T-cell (primary cell): ENCODE results near the gene RIPOR1. TPM values are rescaled to one million over a fixed set of nuclear protein-coding genes. Genes with fewer than 3 reads are reported as not detected.

Experiments used
- ATAC-seq, 4 experiments: fragments of 200-7000 bp in 3 of 4; fragments of 150-1000 bp in 1 of 4; cut with Tn5 transposase; replicated peaks in 1 of 4; 1 replicate in 3 of 4; 2 replicates in 1 of 4; pipeline ENCODE4 v1.10.0; 2021; ENCODE audit warnings: moderate library complexity in 3 of 4, mild to moderate bottlenecking in 2 of 4, moderate number of reproducible peaks in 1 of 4
- CTCF ChIA-PET, 2 donors: fragments of 300-600 bp; sonication (Branson Sonifier 250); formaldehyde crosslinking; loops; one replicate each; lab custom pipeline; 2022; ENCODE audit warnings: antibody characterized with exemption in 2 of 2; lab: Charles Lee
- POLR2A ChIA-PET, 2 donors: fragments of 300-600 bp; sonication (Branson Sonifier 250); formaldehyde crosslinking; loops; one replicate each; lab custom pipeline; 2022; ENCODE audit warnings: antibody characterized with exemption in 2 of 2; lab: Charles Lee
- DNase-seq, 35 experiments: peaks; one replicate each; pipeline versions ENCODE4 v3.0.0 to v3.0.0-alpha.2; 2013 to 2023
- H3K27ac ChIP-seq: one replicate; pipeline ENCODE4 v1.5.1; 2013; ENCODE audit warnings: low read length
- H3K27me3 ChIP-seq, 2 experiments: replicated peaks in 1 of 2; 1 replicate in 1 of 2; 2 replicates in 1 of 2; pipeline versions ENCODE4 v1.6.1 to v1.7.0; 2013; ENCODE audit warnings: low read length in 1 of 2, mixed read lengths in 1 of 2; ENCODE audit not compliant: control insufficient read depth in 2 of 2, insufficient read depth in 2 of 2; ENCODE audit errors: extremely low read depth in 1 of 2
- H3K36me3 ChIP-seq, 2 donors: 1 replicate in 1 of 2; 2 replicates in 1 of 2; pipeline versions ENCODE4 v1.6.1 to v1.7.0; 2013; ENCODE audit warnings: low read length in 1 of 2; ENCODE audit not compliant: control insufficient read depth in 2 of 2, insufficient read depth in 1 of 2; ENCODE audit errors: extremely low read depth in 1 of 2
- H3K4me1 ChIP-seq, 2 experiments: 1 replicate in 1 of 2; 2 replicates in 1 of 2; pipeline versions ENCODE4 v1.6.1 to v1.7.0; 2013; ENCODE audit warnings: low read length in 2 of 2, mixed read lengths in 1 of 2; ENCODE audit not compliant: insufficient read depth in 2 of 2, control insufficient read depth in 1 of 2; ENCODE audit errors: extremely low read depth in 1 of 2
- H3K4me3 ChIP-seq, 2 donors: 1 replicate in 1 of 2; 2 replicates in 1 of 2; pipeline versions ENCODE4 v1.5.1 to v1.7.0; 2013; ENCODE audit warnings: mild to moderate bottlenecking in 2 of 2, low read length in 1 of 2, moderate library complexity in 1 of 2; ENCODE audit not compliant: control insufficient read depth in 1 of 2; ENCODE audit errors: extremely low read depth in 1 of 2
- H3K9me3 ChIP-seq: 2 replicates; pipeline ENCODE4 v1.7.0; 2013
- H3K27ac Mint-ChIP-seq, 2 donors: one replicate each; pipeline ENCODE4 v1.8.0; 2020 to 2021; ENCODE audit warnings: mild to moderate bottlenecking in 2 of 2, mixed read lengths in 2 of 2
- H3K27me3 Mint-ChIP-seq, 2 donors: one replicate each; pipeline ENCODE4 v1.8.0; 2021 to 2022; ENCODE audit warnings: mixed read lengths in 2 of 2
- H3K36me3 Mint-ChIP-seq: one replicate; pipeline ENCODE4 v1.8.0; 2021; ENCODE audit warnings: mixed read lengths
- H3K4me1 Mint-ChIP-seq, 3 donors: one replicate each; pipeline ENCODE4 v1.8.0; 2020 to 2022; ENCODE audit warnings: mixed read lengths in 3 of 3, mild to moderate bottlenecking in 1 of 3
- H3K4me3 Mint-ChIP-seq, 3 donors: one replicate each; pipeline ENCODE4 v1.8.0; 2020 to 2022; ENCODE audit warnings: mild to moderate bottlenecking in 3 of 3, mixed read lengths in 3 of 3, moderate library complexity in 3 of 3
- H3K9me3 Mint-ChIP-seq, 3 donors: one replicate each; pipeline ENCODE4 v1.8.0; 2020 to 2022; ENCODE audit warnings: mixed read lengths in 3 of 3
- WGBS: methylation state at CpG from one replicate; pipeline ENCODE4 v1.1.5; 2013; ENCODE audit warnings: missing lambda C conversion rate; ENCODE audit not compliant: insufficient coverage; 5-methylcytosine and 5-hydroxymethylcytosine counted together
- total RNA-seq, 35 experiments: library from RNA in 6 of 35; stranded (reverse) in 6 of 35; fragments of 120-200 nt in 1 of 35; gene quantifications; one replicate each; pipeline versions ENCODE4 v1.2.1 to v1.2.4 and lab custom pipeline; 2013 to 2026

Gene RIPOR1
- total RNA-seq, 5 donors from 2014 or later (not counting 1 experiment from before 2014, with no cell fraction given): 33.9 to 60.7 (median 52.4) TPM

DNA sequence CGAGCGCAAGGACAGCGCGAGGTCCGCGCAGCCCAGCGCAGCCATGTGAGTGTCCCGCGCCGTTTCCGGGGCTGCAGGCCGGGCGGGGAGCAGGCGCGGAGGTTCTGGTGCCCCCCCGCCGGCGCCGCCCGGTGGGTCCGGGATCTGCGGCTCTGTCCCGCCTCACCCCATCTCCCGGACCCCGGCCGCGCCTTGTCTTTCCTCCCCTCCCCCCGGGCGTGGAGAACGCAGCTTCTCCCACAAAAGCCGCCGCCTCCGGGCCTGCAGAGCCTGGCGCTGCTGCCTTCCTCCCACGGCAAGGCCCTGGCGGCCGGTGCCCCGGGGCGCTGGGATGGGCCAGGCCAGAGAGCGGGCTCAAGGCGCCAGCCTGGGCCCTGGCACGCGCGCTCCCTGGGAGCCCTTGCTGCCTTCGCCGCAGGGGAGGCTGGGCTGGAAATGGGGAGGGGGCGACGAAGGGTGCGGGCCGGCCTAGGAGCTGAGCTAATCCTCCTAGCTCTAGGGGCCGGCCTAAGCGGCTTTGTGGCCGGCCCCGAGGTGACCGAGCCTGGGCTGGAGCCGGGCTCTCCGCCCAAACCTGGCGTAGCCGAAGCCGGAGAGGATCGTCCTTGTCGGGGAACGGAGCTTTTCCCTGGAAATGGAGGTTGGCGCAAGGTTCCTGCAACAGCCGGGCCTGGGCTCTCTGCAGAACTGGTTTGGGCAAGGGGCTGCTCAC lies 397 bp downstream of the RIPOR1 start:
- no peaks in the 10 kb centered on the region for H3K9me3 ChIP-seq
- peak; percentile 36 to 63 (median 52) for ATAC-seq

DNA sequence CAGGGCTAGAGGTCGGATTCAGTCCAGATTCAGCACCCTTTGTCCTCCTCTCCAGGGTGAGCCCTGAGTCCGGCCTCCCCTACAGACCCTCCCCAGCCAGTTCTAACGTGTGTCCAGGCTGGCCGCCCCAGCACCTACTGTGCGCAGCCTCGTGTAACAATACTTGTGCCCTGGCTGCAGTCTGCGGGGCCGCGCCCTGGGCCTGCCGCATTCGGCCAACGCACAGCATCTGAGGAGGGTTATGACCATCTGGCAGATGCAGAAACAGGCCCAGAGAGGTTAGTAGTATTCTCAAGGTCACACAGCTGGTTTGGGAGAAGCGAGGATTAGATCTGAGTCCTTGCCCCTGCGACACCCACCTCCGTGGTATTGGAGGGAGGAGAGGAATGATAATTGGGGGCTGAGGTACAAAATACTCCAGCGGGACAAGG lies 968 bp downstream of the RIPOR1 start:
- peaks cover 8 to 35% of the 10 kb centered on the region in 2 experiments for H3K4me1 ChIP-seq
- ATAC-seq: no peak
- H3K36me3 Mint-ChIP-seq: no peaks in the 10 kb centered on the region
- ChIA-PET POLR2A (no interaction called here), CTCF (interaction anchor here (0.6 to 0.9 kb wide), 2 partner anchors 9 to 115 kb away, joined by 8 to 9 read pairs; no protein-coding TSS in a partner anchor)
- peak overlapping the region in 1 of 2 donors; percentile 59 for H3K27ac Mint-ChIP-seq
- peaks cover 0 to 36% of the 10 kb centered on the region in 2 experiments for H3K27me3 ChIP-seq
- H3K27ac ChIP-seq: no peak overlapping the region
- H3K36me3 ChIP-seq: no peaks in the 10 kb centered on the region
- no peaks in the 10 kb centered on the region for H3K9me3 Mint-ChIP-seq
- H3K4me1 Mint-ChIP-seq: peaks cover 21 to 30% (median 29%) of the 10 kb centered on the region in 3 donors
- 50% methylated on average over 16 of the region's 16 CpGs for WGBS
- no peaks in the 10 kb centered on the region for H3K9me3 ChIP-seq
- DNase-seq: no peak
- H3K27me3 Mint-ChIP-seq: peaks cover 14 to 18% of the 10 kb centered on the region in 2 donors
- peak overlapping the region; percentile 72 to 80 (median 80) for H3K4me3 Mint-ChIP-seq
- peak overlapping the region; percentile 49 to 58 for H3K4me3 ChIP-seq

More for the DNA sequence above, 397 bp downstream of the RIPOR1 start:
- H3K4me1 ChIP-seq: peaks cover 8 to 35% of the 10 kb centered on the region in 2 experiments
- POLR2A ChIA-PET: no interaction called here
- peaks cover 14 to 18% of the 10 kb centered on the region in 2 donors for H3K27me3 Mint-ChIP-seq
- CTCF ChIA-PET: interaction anchor here (0.6 to 0.9 kb wide), 2 partner anchors 8 to 115 kb away, joined by 8 to 9 read pairs; no protein-coding TSS in a partner anchor
- H3K27ac ChIP-seq: no peak overlapping the region
- no peaks in the 10 kb centered on the region for H3K36me3 ChIP-seq
- 8% methylated on average over 52 of the region's 65 CpGs for WGBS
- no peaks in the 10 kb centered on the region for H3K36me3 Mint-ChIP-seq
- no peak overlapping the region for H3K27ac Mint-ChIP-seq
- H3K4me3 Mint-ChIP-seq: peak overlapping the region; percentile 72 to 80 (median 80)
- H3K9me3 Mint-ChIP-seq: no peaks in the 10 kb centered on the region
- peaks cover 21 to 29% (median 28%) of the 10 kb centered on the region in 3 donors for H3K4me1 Mint-ChIP-seq
- peaks cover 0 to 36% of the 10 kb centered on the region in 2 experiments for H3K27me3 ChIP-seq
- peak in 5 of 35 experiments; percentile 24 to 35 (median 30) for DNase-seq
- H3K4me3 ChIP-seq: peak overlapping the region; percentile 49 to 58

DNA sequence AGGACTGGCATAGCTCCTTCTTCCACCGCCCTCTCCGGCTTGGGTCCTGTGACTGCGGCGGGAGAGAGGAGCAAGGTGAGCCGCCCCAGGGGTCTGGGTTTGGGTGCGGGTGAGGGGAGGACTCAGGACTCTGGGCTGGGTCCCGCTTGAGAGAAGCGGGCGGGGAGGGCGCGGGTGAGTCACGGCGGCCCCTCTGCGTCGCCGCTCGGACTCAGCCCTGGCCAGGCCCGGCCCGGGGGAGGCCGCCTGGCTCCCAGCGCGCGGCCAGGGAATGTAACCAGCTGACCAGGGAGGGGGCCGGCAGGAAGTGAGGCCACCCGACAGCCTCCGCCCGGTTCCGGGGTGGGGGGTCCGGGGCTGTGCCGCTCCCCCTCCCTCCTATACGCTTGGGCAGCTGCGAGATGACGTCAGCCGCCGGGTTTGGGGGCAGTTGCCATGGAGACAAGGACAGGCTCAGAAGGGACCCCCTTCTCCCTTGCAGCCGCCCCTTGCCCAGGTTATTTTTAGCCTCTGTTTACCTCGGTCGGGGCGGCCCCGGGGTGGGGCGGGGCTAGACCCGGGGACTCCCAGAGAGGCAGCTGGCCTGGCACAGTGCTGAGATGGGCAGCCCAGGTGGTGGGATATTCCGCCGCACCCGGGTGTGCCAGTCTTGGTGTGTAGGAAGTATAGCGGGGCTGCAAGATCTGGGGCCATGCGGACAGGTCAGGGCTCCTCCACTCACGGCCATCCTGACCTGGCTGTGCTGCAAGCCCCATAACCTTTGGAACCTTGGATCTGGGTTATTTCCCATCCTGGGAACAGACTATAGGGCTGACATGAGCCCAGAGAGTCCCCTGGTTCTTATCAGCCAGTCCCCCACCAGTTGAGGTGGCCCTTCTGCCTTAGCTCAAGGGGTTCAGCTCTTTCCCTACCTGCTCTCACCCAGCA lies 1.6 kb downstream of the RIPOR1 start:
- CTCF ChIA-PET: interaction anchor here (0.5 to 0.9 kb wide), 3 partner anchors 9 to 49 kb away, joined by 3 to 8 read pairs (median 3); partner anchors contain the start of gene ATP6V0D1 (in 1 of the 2)
- POLR2A ChIA-PET: interaction anchor here in 1 of 2 donors (0.6 kb wide), 1 partner anchor 1635 kb away, joined by 7 read pairs; no protein-coding TSS in a partner anchor
- peaks cover 14 to 18% of the 10 kb centered on the region in 2 donors for H3K27me3 Mint-ChIP-seq
- peak overlapping the region; percentile 49 to 58 for H3K4me3 ChIP-seq
- peak overlapping the region in 1 of 2 donors; percentile 59 for H3K27ac Mint-ChIP-seq
- H3K4me1 ChIP-seq: peaks cover 8 to 35% of the 10 kb centered on the region in 2 experiments
- H3K36me3 Mint-ChIP-seq: no peaks in the 10 kb centered on the region
- H3K4me3 Mint-ChIP-seq: peak overlapping the region; percentile 72 to 80 (median 80)
- no peaks in the 10 kb centered on the region for H3K9me3 Mint-ChIP-seq
- peaks cover 21 to 34% (median 33%) of the 10 kb centered on the region in 3 donors for H3K4me1 Mint-ChIP-seq
- no peak overlapping the region for H3K27ac ChIP-seq
- peaks cover 0 to 36% of the 10 kb centered on the region in 2 experiments for H3K27me3 ChIP-seq
- no peaks in the 10 kb centered on the region for H3K9me3 ChIP-seq
- no peaks in the 10 kb centered on the region for H3K36me3 ChIP-seq
- 24% methylated on average over 46 of the region's 48 CpGs for WGBS
- ATAC-seq (peak in 3 of 4 experiments; percentile 9 to 46 (median 18)), DNase-seq (peak in 4 of 35 experiments; percentile 35 to 61 (median 45))

DNA sequence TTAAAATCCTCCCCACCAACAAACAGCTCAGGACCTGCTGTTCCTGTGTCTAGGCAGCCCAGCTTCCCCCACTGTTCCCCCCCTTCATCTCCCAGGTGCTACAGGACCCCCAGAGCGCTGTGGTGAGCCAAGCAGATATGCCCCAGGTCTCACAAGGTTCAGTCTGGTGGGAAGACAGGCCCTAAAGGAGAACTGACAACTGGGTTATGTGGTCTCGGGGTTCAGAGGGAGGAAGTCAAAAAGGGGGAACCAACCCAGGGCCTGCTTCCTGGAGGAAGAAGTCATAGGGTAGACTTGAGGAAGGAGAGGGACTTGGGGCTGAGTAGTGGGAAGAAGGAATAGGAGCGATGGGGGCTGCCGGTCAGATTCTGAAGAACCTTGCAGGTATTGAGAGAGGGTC lies 2.6 kb downstream of the RIPOR1 start:
- Mint-ChIP-seq H3K4me1 (peaks cover 21 to 42% (median 40%) of the 10 kb centered on the region in 3 donors), H3K27ac (peak overlapping the region in 1 of 2 donors; percentile 57), H3K9me3 (no peaks in the 10 kb centered on the region), H3K36me3 (no peaks in the 10 kb centered on the region), H3K4me3 (peak overlapping the region in 2 of 3 donors; percentile 52 to 80), H3K27me3 (peaks cover 14 to 18% of the 10 kb centered on the region in 2 donors)
- Histone ChIP-seq H3K4me3 (no peak overlapping the region), H3K27me3 (peaks cover 0 to 36% of the 10 kb centered on the region in 2 experiments), H3K27ac (no peak overlapping the region), H3K36me3 (no peaks in the 10 kb centered on the region), H3K4me1 (peaks cover 8 to 35% of the 10 kb centered on the region in 2 experiments), H3K9me3 (no peaks in the 10 kb centered on the region)
- WGBS: 67% methylated on average over 3 of the region's 4 CpGs
- peak in 1 of 35 experiments; percentile 42 for DNase-seq
- no peak for ATAC-seq
- ChIA-PET CTCF (interaction anchor here in 1 of 2 donors (0.6 to 1.7 kb wide), 3 partner anchors 10 to 114 kb away, joined by 3 to 5 read pairs (median 3); partner anchors contain the start of gene CARMIL2), POLR2A (interaction anchor here in 1 of 2 donors (0.6 kb wide), 1 partner anchor 1634 kb away, joined by 7 read pairs; no protein-coding TSS in a partner anchor)

DNA sequence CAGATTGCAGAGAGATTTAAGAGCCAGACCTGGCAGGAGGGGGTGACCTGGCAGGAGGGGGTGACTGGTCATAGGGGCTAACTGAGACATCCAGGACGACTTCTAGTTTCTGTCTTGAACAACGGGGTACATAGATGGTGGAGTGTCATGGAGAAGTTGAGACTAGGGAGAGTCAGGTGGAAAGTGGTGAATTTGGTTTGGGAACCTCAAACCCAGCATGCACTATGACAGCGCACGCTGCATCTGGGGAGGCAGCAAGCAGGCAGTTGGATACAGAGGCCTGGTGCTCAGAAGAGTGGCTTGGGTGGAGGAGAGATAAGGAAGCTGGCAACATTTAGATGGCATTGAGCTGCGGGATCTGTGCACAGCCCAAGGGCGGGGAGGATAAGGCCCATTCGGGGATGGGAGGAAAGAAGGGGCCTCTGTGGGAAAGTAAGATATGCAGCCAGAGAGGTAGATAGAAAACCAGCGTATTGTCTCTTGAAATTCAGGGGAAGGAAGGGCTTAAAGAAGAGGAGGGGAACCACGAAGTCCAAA lies 4.5 kb downstream of the RIPOR1 start:
- Mint-ChIP-seq H3K9me3 (no peaks in the 10 kb centered on the region), H3K4me3 (no peak overlapping the region), H3K4me1 (peaks cover 28 to 52% (median 49%) of the 10 kb centered on the region in 3 donors), H3K27ac (no peak overlapping the region), H3K36me3 (no peaks in the 10 kb centered on the region), H3K27me3 (peaks cover 14 to 18% of the 10 kb centered on the region in 2 donors)
- ChIA-PET CTCF (interaction anchor here (0.6 to 1.6 kb wide), 7 partner anchors 9 to 243 kb away, joined by 3 to 10 read pairs (median 4); partner anchors contain the start of gene ATP6V0D1 (in 1 of the 2)), POLR2A (interaction anchor here in 1 of 2 donors (0.6 kb wide), 1 partner anchor 20 kb away, joined by 13 read pairs; no protein-coding TSS in a partner anchor)
- no peak overlapping the region for H3K4me3 ChIP-seq
- DNase-seq (no peak), ATAC-seq (no peak)
- no peaks in the 10 kb centered on the region for H3K36me3 ChIP-seq
- H3K9me3 ChIP-seq: no peaks in the 10 kb centered on the region
- WGBS: 76% methylated on average over 9 of the region's 9 CpGs
- no peak overlapping the region for H3K27ac ChIP-seq
- H3K27me3 ChIP-seq: peaks cover 0 to 38% of the 10 kb centered on the region in 2 experiments
- H3K4me1 ChIP-seq: peaks cover 8 to 46% of the 10 kb centered on the region in 2 experiments
